Measurements from ENCODE around the gene WSCD1.

Gene WSCD1

GRCh38 chr17:6069539-6070429, at the start of gene WSCD1:
Gene WSCD1 (plus strand): TSS chr17:6070379. CDS start chr17:6080659, 10,280 bp downstream.
- DNase-seq (ENCODE audit: low spot score), result no peak

GRCh38 chr17:6021011-6021400, 49.2 kb upstream of the WSCD1 start:
- DNase-seq (ENCODE audit: low spot score), result no peak

- DNase-seq (ENCODE audit: low spot score), result no peak
Observed at GRCh38 chr17:6021627-6022026, 48.6 kb upstream of the WSCD1 start.

GRCh38 chr17:6023036-6023831, 46.9 kb upstream of the WSCD1 start:
- DNase-seq (ENCODE audit: low spot score), result no peak

- DNase-seq (ENCODE audit: low spot score), result no peak
Observed at GRCh38 chr17:6024576-6024975, 45.6 kb upstream of the WSCD1 start.

- no peak for DNase-seq (ENCODE audit: low spot score)
Observed at GRCh38 chr17:6027342-6028024, 42.7 kb upstream of the WSCD1 start.

- no peak for DNase-seq (ENCODE audit: low spot score)
Observed at GRCh38 chr17:6028294-6028693, 41.9 kb upstream of the WSCD1 start.

- no peak for DNase-seq (ENCODE audit: low spot score)
Observed at GRCh38 chr17:6035801-6036394, 34.3 kb upstream of the WSCD1 start.

GRCh38 chr17:6040504-6040903, 29.7 kb upstream of the WSCD1 start:
- no peak for DNase-seq (ENCODE audit: low spot score)

GRCh38 chr17:6041246-6041645, 28.9 kb upstream of the WSCD1 start:
- DNase-seq (ENCODE audit: low spot score), result no peak

- DNase-seq (ENCODE audit: low spot score), result no peak
Observed at GRCh38 chr17:6043405-6043804, 26.8 kb upstream of the WSCD1 start.

GRCh38 chr17:6044261-6044660, 25.9 kb upstream of the WSCD1 start:
- DNase-seq (ENCODE audit: low spot score), result no peak

GRCh38 chr17:6045621-6046357, 24.4 kb upstream of the WSCD1 start:
- DNase-seq (ENCODE audit: low spot score), result no peak

GRCh38 chr17:6046431-6046830, 23.7 kb upstream of the WSCD1 start:
- no peak for DNase-seq (ENCODE audit: low spot score)

- no peak for DNase-seq (ENCODE audit: low spot score)
Observed at GRCh38 chr17:6046931-6047330, 23.2 kb upstream of the WSCD1 start.

GRCh38 chr17:6047966-6048365, 22.2 kb upstream of the WSCD1 start:
- no peak for DNase-seq (ENCODE audit: low spot score)

GRCh38 chr17:6048486-6048885, 21.7 kb upstream of the WSCD1 start:
- no peak for DNase-seq (ENCODE audit: low spot score)

GRCh38 chr17:6052926-6053325, 17.3 kb upstream of the WSCD1 start:
- DNase-seq (ENCODE audit: low spot score), result no peak

- no peak for DNase-seq (ENCODE audit: low spot score)
Observed at GRCh38 chr17:6054372-6054771, 15.8 kb upstream of the WSCD1 start.

GRCh38 chr17:6056104-6056503, 14.1 kb upstream of the WSCD1 start:
- DNase-seq (ENCODE audit: low spot score), result no peak

GRCh38 chr17:6057562-6057961, 12.6 kb upstream of the WSCD1 start:
- no peak for DNase-seq (ENCODE audit: low spot score)

- no peak for DNase-seq (ENCODE audit: low spot score)
Observed at GRCh38 chr17:6059406-6059805, 10.8 kb upstream of the WSCD1 start.
